Measurements from ENCODE around the gene OPN1SW.

Gene OPN1SW

GRCh38 chr7:128731184-128731583 is 44.4 kb downstream of the OPN1SW start:
- DNase-seq: no peak

GRCh38 chr7:128729494-128729893 is 46.1 kb downstream of the OPN1SW start:
- DNase-seq: no peak

- no peak for DNase-seq
Observed at GRCh38 chr7:128728598-128728997, 47.0 kb downstream of the OPN1SW start.

- DNase-seq: no peak
Observed at GRCh38 chr7:128727239-128727638, 48.4 kb downstream of the OPN1SW start.

- DNase-seq: no peak
Observed at GRCh38 chr7:128726737-128727072, 48.9 kb downstream of the OPN1SW start.

GRCh38 chr7:128726059-128726736 is 49.4 kb downstream of the OPN1SW start:
- no peak for DNase-seq

GRCh38 chr7:128725531-128725930 is 50.1 kb downstream of the OPN1SW start:
- DNase-seq: no peak

GRCh38 chr7:128724743-128725142 is 50.9 kb downstream of the OPN1SW start:
- DNase-seq: no peak

All from NCI-H446 treated with DMSO at 0.1 percent for 48 hours (cell line).